ENCODE results near the gene RNF152.
"Not testable (repeated sequence)": the region's sequence is repeated elsewhere in the genome, so short reads cannot be mapped to it uniquely, and the experiment has no call there.

Gene RNF152

DNA sequence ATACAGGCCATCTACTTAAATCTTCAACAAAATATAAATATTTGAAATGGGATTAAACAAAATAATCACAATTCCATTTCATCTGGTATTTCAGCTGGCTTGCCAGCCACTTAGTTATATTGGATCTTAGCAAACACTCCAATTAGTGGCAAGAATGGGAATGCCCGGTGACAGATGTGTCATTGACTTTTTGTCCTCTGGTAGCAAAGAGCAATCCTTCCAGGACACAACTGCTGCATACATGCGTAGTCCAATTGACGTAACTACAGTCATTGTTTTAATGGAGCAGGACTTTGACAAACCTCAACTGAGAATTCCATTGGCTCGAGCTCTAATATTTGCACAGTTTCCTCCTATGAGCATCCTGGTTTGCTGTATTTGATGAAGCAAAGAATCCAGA is 69.9 kb downstream of the RNF152 start:
- no peak for DNase-seq (ENCODE audit: low read depth in 1 of 2, low spot score in 1 of 2)

DNA sequence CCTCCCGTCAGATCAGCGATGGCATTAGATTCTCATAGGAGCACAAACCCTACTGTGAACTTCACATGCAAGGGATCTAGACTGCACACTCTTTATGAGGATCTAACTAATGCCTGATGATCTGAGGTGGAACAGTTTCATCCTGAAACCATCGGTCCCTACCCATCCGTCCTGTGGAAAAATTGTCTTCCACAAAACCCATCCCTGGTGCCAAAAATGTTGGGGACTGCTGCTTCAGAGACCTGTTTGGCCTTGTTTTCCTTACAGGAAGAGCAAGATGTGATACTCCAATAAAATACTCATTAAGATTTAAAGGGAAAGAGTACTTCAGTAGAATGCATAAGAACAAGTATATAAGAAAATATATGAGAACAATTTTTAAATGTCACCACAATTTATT is 71.1 kb downstream of the RNF152 start:
- no peak for DNase-seq (ENCODE audit: low read depth in 1 of 2, low spot score in 1 of 2)

DNA sequence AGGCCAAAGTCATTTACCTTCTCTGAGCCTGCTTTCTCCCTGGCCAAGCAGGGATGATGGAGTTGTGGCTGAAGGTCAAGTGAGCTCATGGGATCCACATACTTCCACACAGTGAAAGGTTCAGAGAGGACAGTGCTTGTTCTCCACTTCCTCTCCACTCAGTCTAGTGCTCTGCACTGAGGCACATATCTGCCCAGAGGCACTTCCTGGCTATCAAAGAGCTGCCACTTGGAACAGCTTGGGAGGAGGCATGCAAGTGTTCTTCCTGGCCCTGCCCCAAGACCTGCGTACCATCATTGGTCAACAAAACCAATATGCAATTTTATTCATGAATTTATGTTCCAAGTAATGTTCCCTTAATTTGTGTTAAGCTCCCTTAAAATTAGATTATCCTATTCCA is 71.9 kb downstream of the RNF152 start:
- DNase-seq (ENCODE audit: low read depth in 1 of 2, low spot score in 1 of 2), result no peak

DNA sequence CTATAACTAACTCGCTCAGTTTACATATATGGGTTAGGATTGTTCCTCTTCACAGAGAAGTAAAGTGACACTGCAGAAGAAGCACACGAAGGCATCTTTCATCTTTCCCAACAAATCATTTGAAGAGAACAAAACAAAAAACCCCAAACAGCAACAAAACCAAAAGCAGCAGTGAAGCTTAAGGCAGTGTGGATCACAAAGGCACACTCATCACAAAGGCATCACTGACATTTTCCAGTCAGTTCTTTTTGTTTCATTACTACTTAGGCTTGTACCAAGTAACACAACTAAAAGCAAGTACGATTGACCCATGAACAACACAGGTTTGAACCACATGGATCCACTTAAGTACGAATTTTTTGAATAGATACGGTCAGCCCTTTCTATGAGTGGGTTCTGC is 75.7 kb downstream of the RNF152 start:
- no peak for DNase-seq (ENCODE audit: low read depth in 1 of 2, low spot score in 1 of 2)

DNA sequence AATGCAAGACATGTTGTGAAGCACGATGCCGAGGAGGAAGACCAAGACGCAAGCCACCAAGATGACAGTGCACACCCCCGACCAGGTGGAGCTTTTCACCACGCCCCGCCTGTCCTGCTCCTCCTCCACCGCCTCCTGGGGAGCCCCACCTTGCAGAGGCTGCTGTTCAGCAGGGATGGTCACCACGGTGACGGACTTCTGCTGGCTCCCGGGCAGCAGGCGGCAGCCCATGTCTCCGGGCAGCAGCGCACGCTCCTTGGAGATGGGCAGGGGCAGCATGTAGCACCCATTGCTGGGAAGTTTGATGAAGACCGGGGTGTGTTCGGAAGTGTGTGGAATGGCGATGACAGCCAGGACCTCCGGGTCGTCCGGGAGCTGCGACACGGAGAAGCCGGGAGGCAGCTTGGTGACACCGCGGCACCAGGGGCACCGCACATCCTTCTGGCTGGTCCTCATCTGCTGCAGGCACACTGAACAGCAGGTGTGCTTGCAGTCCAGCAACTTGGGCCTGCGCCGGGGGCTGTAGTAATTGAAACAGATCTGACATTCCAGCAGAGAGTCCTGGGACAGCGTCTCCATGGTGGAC is 76.8 kb downstream of the RNF152 start:
- DNase-seq (ENCODE audit: low read depth in 1 of 2, low spot score in 1 of 2), result no peak

DNA sequence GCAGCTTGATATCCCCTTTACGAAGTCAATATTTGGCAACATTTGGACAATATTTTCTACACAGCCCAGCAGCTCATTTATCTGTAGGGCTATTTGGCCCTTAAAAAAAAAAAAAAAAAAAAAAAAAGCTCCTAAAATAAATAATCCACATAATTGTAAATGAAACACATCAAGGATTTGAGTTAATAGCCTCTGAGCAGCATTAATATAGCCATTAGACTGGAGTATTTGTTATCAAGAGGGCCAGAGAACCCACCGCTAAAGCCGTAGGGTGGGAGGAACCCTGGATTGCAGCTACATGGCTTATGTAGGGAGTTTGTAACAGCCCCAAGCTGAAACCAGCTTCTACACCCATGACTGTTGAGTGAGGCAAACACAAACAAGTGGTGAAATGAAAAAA is 84.5 kb downstream of the RNF152 start:
- DNase-seq (ENCODE audit: low read depth in 1 of 2, low spot score in 1 of 2), result no peak

DNA sequence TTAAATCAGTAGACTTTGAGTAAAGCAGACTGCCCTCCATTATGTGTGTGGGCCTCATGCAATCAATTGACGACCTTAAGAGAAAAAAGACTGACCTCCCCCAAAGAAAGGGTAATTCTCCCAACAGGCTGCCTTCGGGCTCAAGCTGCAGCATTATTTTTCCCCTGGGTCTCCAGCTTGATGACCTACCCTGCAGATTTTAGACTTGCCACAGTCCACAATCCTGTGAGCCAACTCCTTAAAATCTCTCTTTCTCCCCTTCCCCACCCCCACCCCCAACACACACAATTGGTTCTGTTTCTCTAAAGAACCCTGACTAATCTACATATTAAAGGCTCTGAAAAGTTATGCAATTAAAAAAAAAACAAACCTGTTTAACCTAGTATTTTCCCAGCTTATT is 89.4 kb downstream of the RNF152 start:
- DNase-seq (ENCODE audit: low read depth in 1 of 2, low spot score in 1 of 2), result no peak

DNA sequence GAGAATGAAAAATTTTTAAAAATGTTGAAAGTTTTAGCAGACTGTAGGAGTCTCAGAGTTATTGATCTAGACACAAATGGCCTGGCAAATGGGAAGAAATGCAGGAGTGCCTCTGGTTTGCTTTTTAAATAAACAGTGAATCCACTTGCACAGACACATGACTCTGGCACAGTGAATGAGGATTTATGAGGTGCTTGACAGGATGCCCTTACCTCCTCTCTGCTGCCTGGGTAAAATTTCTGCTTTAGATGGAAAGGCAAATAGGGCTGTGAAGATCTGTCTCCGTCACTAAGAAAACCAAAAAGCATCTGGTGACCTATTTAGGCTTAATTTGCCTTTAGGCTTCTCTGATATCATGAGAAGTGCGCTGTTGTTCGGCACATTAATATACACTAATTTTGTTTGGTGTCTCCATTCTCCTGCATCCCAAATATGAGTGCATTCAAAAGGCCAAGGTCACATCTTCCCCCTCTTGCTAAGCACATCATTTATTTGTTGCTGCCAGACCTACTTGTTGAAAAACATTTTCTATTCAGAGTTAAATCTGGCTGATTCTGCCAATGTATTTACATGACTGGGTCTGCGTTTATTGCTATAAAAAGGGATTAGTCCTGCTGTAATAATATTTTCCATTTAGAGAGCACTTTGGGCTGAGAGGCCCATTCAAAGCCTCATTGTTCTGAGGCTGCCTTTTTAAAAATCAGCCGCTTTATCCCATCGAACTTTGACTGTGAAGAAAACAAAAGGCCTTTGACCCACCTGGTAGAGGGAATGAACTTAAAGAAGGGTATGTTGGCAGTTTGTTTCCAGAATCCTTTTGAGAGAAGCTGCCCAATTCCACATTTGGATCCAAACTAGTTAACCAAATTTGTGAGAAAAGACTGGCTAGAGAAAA is 94.9 kb downstream of the RNF152 start:
- DNase-seq (ENCODE audit: low read depth in 1 of 2, low spot score in 1 of 2), result no peak

DNA sequence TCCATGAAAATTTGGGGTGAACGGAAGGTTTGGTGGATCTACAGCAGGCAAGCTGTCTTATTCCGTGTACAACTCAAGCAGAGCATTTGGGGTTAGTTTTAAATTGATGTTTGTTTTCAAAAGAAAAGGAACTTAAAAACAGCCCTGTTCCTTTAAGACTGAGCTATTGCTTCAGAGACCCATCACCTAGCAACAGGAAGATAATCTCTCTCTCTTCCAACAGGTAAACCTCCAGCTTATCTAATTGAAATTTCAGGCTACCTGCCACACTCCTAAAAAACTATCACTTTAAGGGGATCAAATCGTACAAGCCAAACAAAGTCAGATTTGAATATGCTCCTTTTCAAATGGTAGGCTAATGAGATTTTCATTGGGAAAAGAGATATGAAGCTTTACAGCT is 101.8 kb downstream of the RNF152 start:
- no peak for DNase-seq (ENCODE audit: low read depth in 1 of 2, low spot score in 1 of 2)

DNA sequence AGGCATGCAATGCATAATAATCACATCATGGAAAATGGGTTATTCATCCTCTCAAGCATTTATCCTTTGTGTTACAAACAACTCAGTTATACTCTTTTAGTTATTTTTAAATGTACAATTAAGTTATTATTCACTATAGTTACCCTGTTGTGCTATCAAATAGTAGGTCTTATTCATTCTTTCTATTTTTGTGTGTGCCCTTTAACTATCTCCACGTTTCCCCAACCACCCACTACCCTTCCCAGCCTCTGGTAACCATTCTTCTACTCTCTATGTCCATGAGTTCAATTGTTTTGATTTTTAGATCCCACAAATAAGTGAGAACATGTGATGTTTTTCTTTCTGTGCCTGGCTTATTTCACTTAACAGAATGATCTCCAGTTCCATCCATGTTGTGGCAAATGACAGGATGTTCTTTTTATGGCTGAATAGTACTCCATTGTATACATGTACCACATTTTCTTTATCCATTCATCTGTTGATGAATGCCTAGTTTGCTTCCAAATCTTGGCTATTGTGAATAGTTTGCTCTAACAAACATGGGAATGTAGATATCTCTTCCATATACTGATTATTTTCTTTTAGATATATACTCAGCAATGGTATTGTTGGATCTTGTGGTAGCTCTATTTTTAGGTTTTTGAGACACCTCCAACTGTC is 105.7 kb downstream of the RNF152 start:
- DNase-seq (ENCODE audit: low read depth in 1 of 2, low spot score in 1 of 2), result not testable (repeated sequence)

DNA sequence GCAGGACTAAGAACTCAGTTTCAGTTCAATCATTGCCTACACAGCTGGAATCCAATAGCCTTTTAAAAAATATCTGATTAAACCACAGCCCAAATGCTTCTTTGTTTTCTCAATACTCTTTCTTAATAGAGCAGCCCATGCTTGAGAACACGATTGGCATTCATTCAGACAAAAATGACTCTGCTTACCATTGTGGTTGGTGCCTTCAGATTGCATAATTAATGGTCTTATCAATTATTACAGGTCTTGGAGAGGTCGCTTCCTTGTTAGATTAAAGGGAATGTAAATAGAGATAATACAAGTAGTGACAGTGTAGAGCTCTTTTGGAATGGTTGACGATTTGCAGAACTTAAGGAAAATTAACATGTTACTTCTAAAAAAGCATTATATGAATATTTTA is 107.2 kb downstream of the RNF152 start:
- no peak for DNase-seq (ENCODE audit: low read depth in 1 of 2, low spot score in 1 of 2)

DNA sequence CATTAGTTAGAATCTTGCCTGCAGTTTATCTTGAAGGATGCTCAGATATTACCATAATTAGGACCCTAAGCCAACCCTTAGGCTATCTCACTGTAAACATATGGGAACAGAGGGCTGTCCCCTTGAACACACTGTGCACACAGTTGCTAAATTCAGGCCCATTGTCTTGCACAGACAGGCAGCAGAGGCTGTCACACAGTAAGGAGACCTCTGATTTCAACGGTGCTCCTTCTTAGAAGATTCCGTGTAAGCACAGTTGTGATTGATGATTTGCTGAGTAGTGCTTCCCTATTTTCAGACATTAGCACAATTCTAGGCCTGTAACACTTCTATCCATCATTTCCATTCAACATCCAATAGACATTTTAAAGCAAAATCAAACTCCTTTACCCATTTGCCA is 108.0 kb downstream of the RNF152 start:
- DNase-seq (ENCODE audit: low read depth in 1 of 2, low spot score in 1 of 2), result no peak

DNA sequence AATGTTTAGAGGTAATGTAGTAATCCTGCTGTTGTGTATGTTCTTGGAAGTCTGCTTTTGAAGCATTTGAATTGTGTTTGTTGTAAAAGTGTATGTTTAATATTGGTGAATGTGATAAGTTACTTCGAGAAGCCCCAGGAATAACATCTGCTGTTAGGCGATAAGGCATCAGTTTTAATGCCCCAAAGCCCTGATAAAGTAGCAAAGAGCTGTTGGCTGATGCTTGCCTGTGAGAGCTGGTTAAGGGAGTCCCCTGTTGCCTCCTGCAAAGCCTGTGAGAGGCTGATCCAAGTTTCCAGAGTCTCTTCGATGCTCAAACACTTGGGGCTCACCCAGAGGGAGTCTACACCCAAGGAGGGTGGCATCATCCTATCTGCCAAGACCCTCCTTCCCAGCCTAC is 110.3 kb downstream of the RNF152 start:
- DNase-seq (ENCODE audit: low read depth in 1 of 2, low spot score in 1 of 2), result no peak

DNA sequence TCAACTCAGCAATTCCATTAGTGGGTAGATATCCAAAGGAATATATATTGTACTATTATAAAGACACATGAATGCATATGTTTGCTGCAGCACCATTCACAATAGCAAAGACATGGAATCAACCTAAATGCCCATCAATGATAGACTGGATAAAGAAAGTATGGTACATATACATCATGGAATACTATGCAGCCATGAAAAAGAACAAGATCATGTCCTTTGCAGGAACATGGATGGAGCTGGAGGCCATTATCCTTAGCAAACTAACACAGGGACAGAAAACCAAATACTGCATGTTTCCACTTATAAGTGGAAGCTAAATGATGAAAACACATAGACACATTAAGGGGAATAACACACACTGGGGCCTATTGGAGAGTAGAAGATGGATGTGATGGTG is 116.6 kb downstream of the RNF152 start:
- not testable (repeated sequence) for DNase-seq (ENCODE audit: low read depth in 1 of 2, low spot score in 1 of 2)

DNA sequence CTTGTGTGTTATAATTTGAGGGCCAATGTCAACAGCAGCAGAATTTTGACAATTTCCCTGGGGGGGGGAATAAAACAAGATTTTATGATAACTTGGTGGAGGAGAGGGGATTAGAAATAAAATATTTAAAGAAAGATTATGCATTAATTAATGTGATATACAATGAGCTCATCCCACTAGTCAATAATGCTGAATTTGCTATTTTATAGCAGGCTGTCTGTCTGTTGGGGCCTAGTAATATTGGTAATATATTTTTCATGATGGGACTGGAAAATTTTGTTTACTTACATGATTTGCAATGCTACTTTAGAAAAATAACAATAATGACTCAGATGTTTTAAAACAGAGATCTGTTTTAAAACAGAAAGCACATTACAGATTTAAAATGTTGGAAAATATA is 118.0 kb downstream of the RNF152 start:
- DNase-seq (ENCODE audit: low read depth in 1 of 2, low spot score in 1 of 2), result no peak

DNA sequence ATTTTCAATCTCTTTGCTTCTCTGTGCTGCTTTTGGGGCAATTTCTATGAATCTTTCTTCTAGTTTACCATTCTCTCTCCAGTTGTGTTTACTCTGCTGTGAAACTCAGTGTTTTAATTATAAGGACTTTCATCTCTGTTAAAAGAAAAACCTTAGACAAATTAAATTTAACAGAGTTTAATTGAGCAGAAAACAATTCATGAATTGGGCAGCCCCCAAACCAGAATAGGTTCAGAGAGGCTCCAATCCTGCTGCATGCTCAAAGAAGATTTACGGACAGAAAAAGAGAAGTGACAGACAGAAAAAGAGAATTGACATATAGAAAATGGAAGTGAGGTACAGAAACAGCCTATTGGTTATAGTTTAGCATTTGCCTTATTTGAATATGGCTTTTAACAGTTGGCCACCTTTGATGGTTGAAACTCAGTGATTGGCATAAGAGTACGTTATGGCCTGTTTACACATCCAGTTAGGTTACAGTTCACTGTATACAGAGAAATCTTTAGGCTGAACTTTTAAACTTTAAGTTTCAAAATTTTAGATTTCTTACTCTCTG is 120.4 kb downstream of the RNF152 start:
- DNase-seq (ENCODE audit: low read depth in 1 of 2, low spot score in 1 of 2), result no peak

DNA sequence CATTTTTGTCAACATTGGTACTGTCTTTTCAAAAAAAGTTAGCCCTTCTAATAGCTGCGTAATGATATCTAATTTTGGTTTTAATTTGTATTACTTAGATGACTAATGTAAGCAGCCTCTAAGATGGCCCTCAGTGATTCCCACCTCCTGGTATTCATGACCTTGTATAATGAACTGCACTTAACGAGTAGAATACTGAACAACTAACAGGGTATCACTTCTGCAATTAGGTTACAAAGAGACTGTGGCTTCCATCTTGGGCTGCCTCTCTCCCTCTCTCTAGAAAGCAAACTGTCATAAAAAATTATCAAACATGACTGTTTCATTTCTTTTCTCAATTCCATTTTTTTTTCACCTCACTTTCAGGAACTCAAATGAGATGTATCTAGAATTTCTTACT is 120.9 kb downstream of the RNF152 start:
- DNase-seq (ENCODE audit: low read depth in 1 of 2, low spot score in 1 of 2), result no peak

DNA sequence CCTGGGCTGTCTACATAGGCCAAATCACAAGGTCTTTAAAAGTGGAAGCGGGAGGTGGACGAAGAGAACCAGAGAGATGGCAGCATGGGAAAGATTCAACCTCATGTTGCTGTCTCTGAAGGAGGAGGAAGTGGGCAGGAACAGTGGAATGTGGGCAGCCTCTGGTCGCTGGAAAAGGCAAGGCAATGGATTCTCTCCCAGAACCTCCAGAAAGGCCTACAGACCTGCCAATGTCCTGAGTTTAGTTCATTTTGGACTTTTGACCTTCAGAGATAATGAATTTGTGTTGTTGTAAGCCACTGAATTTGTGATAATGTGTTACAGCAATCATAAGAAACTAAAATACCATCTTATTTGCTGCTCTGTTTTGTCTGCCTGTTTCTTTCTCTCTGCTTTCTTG is 122.5 kb downstream of the RNF152 start:
- DNase-seq (ENCODE audit: low read depth in 1 of 2, low spot score in 1 of 2), result no peak

DNA sequence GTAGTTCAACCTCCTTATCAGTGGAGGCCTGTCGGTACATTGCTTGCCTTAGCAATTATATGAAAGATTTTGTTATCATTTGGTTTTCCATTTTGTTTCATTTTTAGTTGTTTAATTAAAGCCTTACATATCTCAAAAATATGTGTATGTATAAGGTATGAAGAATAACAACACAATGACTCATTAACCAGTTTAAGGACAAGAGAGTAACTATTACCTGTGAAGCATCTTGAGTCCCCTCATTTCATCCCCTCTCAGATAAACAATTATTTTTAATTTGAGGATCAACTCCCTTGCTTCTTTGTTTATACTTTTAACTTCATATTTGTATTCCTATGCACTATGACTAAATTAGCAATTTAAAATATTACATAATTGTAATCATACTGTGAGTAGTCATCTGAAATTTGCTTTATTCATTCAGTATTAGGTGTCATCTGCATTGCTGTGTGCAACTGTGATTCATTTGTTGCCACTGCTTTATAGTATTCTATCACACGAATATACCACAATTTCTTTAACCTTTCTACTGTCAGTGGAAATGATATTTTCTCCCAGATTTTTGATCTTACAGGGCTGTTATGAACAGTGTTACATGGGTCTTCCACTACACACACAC is 126.4 kb downstream of the RNF152 start:
- no peak for DNase-seq (ENCODE audit: low read depth in 1 of 2, low spot score in 1 of 2)

DNA sequence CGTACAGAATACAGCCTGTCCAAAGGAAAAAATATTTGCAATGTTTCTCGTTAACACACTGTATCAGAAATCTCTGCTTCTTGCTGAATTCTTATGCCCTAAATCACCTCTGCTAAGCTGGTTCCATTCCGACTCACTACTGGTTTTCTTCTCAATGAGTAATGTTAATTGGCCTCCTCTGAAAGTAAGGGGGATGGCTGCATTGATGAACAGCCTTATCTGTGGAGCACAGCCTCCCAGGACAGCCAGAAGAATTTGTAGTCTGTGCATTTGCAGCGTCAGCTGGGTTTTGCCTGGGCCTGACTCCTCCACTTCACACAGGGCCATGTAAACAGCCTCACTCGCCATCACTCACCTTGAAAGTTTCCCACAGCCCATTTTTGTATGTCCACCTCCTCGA is 127.7 kb downstream of the RNF152 start:
- DNase-seq (ENCODE audit: low read depth in 1 of 2, low spot score in 1 of 2), result no peak

DNA sequence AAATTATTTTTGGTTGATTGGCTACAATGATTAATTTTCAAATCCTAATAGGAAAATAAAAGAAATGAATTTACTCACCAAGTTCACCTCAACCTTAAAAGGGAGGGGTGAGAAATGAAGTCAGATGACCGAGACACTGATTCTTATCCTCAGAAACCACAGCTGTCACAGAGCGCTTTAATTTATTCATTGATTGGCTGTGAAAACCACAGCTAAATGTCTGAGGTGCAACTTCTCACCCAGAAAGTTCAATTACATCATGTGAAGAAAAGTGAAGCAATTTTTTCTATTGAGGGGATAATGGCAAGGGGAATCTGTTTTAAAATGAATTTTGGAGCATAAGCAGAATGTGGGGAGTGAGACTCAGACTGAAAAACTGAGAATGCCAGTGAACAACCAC is 128.4 kb downstream of the RNF152 start:
- no peak for DNase-seq (ENCODE audit: low read depth in 1 of 2, low spot score in 1 of 2)

DNA sequence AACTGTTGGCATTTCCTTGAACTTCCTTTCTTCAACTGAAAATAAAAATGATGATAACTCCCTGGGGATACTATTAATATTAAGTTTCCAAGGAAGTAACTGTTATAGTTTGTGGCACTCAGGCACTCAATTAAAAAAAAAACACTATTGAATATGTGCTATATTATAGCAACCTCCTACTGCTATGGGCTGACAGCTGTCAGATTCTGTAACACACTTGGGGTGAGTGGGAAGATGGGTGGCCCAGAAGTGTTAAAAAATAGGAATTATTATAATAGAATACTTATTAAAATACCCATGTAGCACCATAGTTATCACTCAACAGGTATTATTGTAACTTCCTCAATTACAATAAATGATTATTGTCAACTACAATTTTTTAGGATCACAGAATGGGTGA is 130.9 kb downstream of the RNF152 start:
- no peak for DNase-seq (ENCODE audit: low read depth in 1 of 2, low spot score in 1 of 2)
